NB4 (cell line): Measurements from ENCODE around the gene ASB18.

ENCODE experiments used
- MYC ChIP-seq: IDR thresholded peaks from 2 replicates; pipeline ENCODE4 v1.6.1; 2011; ENCODE audit warnings: low read depth, low read length
- POLR2A ChIP-seq: IDR thresholded peaks from 2 replicates; pipeline ENCODE4 v1.6.1; 2011; ENCODE audit warnings: mild to moderate bottlenecking; ENCODE audit not compliant: insufficient read length; ENCODE audit errors: extremely low read depth
- TF ChIP-seq, protein P1 (sequence below): IDR thresholded peaks from one replicate; pipeline ENCODE4 v1.5.1; 2012; ENCODE audit warnings: low read depth, low read length
- TF ChIP-seq, protein P2 (sequence below): IDR thresholded peaks from 2 replicates; pipeline ENCODE4 v1.6.1; 2011; ENCODE audit warnings: low read depth, low read length

DNA sequence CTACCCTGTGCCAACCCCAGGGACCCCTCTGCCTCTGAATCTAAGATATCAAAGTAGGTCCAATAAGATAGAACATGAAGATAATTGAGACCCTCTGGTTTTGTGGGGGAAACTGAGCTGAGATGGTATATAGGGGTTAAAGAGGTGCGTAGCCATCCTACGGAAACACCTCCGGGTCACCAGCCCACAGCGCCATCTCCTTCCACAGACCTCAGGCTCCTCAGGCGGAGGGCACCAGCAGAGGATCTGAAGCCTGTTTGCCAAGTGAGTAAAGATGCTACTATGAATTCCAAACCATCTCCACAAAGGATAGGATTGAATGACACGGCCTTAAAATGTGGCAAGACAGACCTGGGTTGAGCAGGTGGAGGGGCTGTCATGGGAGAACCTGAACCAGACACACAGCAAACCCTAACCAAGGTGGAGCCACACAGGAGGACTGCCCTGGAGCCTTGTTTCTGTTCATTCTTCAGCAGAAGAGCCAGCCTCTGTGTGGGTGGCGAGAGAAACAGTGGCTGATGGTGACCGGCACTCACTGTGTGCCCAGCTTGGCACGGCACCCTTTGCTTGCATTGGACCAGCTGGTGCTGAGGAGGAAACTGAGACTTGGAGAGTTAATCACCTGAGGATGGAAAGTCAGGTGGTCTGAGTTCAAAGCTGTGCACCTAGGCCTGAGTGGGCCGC is 106.2 kb downstream of the ASB18 start:
- TF ChIP-seq MYC (no peak), POLR2A (no peak)
- TF ChIP-seq, protein P1, sequence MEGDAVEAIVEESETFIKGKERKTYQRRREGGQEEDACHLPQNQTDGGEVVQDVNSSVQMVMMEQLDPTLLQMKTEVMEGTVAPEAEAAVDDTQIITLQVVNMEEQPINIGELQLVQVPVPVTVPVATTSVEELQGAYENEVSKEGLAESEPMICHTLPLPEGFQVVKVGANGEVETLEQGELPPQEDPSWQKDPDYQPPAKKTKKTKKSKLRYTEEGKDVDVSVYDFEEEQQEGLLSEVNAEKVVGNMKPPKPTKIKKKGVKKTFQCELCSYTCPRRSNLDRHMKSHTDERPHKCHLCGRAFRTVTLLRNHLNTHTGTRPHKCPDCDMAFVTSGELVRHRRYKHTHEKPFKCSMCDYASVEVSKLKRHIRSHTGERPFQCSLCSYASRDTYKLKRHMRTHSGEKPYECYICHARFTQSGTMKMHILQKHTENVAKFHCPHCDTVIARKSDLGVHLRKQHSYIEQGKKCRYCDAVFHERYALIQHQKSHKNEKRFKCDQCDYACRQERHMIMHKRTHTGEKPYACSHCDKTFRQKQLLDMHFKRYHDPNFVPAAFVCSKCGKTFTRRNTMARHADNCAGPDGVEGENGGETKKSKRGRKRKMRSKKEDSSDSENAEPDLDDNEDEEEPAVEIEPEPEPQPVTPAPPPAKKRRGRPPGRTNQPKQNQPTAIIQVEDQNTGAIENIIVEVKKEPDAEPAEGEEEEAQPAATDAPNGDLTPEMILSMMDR = no peak
- TF ChIP-seq, protein P2, sequence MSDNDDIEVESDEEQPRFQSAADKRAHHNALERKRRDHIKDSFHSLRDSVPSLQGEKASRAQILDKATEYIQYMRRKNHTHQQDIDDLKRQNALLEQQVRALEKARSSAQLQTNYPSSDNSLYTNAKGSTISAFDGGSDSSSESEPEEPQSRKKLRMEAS = no peak
